ENCODE results near the gene CNTN5. TPM values are rescaled to one million over a fixed set of nuclear protein-coding genes. Genes with fewer than 3 reads are reported as not detected.

The CNTN5 gene
- total RNA-seq, 1 donor from 2014 or later, result 1.6 TPM

DNA sequence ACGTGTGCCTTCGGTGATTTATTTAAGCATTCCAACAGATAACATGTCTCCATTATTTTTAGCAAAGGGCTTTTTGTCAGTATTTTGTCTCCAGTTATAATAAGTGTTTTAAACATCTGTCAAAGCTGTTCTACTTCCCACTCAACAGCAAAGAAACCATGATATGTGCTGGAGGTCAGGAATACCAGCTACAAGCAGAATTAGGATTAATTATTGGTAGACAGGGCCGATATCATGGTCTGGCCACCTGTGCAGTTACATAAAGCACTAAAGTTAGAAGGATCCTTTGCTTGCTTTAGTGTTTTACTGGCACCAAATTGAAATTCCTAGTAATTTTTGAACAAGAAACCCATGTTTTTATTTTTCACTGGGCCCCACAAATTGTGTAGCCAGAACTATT lies 1075.1 kb downstream of the CNTN5 start:
- no peak for DNase-seq
- Mint-ChIP-seq H3K4me1 (ENCODE audit: low read depth, unreplicated experiment) (no peaks in the 10 kb centered on the region), H3K27me3 (ENCODE audit: unreplicated experiment) (no peaks in the 10 kb centered on the region), H3K4me3 (ENCODE audit: unreplicated experiment) (no peak overlapping the region), H3K9me3 (ENCODE audit: unreplicated experiment) (no peaks in the 10 kb centered on the region), H3K36me3 (ENCODE audit: unreplicated experiment) (no peaks in the 10 kb centered on the region), H3K27ac (ENCODE audit: unreplicated experiment) (no peak overlapping the region)
- TF ChIP-seq CTCF (IDR thresholded peaks at IDR 0.05; ENCODE audit: partially characterized antibody, unreplicated experiment), result no peak

GRCh38 chr11:100098560-100098959 lies 1077.8 kb downstream of the CNTN5 start:
- H3K4me3 Mint-ChIP-seq (ENCODE audit: unreplicated experiment), result no peak overlapping the region
- no peak for TF ChIP-seq CTCF (IDR thresholded peaks at IDR 0.05; ENCODE audit: partially characterized antibody, unreplicated experiment)

DNA sequence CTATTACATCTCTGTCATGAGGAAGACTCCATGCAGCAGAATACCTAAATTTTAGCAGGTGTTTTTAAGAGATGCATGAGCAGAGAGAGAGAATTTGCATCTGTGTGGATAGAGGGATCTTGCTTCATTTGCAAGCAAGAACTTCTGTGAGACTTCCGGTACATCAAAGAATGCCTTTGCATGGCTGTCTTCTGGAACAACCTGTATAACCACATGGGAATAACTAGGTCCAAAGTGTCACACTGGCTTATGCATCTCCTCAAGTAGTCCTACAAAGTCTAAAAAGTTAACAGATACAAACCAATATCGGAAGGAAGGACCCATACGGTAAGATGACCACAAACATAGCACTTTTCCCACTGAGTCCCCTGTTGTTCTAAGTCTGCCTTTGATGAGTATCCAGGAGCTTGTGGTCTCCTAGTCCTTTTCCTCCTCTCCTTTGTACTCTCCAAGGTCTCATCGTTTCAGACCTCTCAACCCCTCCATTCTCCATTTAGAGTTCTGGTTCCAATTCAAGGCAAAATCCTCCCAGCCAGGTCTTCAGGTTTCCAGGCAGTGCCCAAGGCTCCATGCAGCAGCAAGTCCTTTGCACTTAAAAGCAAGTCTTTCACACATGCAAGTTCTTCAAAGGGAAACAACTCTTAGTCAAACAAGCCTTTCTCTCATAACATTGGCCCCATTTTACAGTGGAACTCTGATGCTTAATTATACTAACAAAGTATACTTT lies 1084.7 kb downstream of the CNTN5 start:
- H3K27ac Mint-ChIP-seq (ENCODE audit: unreplicated experiment), result peak overlapping the region; percentile 3
- H3K4me3 Mint-ChIP-seq (ENCODE audit: unreplicated experiment), result no peak overlapping the region
- no peaks in the 10 kb centered on the region for H3K36me3 Mint-ChIP-seq (ENCODE audit: unreplicated experiment)
- H3K4me1 Mint-ChIP-seq (ENCODE audit: low read depth, unreplicated experiment), result peaks cover 3% of the 10 kb centered on the region
- H3K27me3 Mint-ChIP-seq (ENCODE audit: unreplicated experiment), result no peaks in the 10 kb centered on the region
- H3K9me3 Mint-ChIP-seq (ENCODE audit: unreplicated experiment), result no peaks in the 10 kb centered on the region
- DNase-seq, result no peak
- no peak for TF ChIP-seq CTCF (IDR thresholded peaks at IDR 0.05; ENCODE audit: partially characterized antibody, unreplicated experiment)

More at GRCh38 chr11:100098560-100098959, 1077.8 kb downstream of the CNTN5 start:
- Mint-ChIP-seq H3K36me3 (ENCODE audit: unreplicated experiment) (no peaks in the 10 kb centered on the region), H3K27ac (ENCODE audit: unreplicated experiment) (no peak overlapping the region), H3K27me3 (ENCODE audit: unreplicated experiment) (no peaks in the 10 kb centered on the region), H3K4me1 (ENCODE audit: low read depth, unreplicated experiment) (no peaks in the 10 kb centered on the region), H3K9me3 (ENCODE audit: unreplicated experiment) (no peaks in the 10 kb centered on the region)
- no peak for DNase-seq

DNA sequence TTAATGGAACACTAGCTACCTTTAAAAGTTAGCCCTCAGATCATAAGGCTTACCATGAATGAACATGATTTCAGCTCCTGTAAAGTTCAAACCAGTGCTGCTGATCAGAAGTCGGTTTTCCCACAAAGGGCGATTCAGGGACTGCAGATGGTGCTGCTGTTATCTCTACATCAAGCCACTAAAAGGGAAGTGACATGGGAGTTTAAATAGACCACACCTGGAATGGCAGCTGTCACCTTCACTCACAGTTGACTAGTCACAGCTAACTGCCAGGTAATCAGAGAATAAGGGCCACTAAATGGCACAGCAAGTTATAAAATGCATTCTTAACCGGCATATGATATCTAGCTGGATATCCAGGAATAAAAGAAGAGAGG lies 1085.2 kb downstream of the CNTN5 start:
- no peaks in the 10 kb centered on the region for H3K36me3 Mint-ChIP-seq (ENCODE audit: unreplicated experiment)
- H3K27ac Mint-ChIP-seq (ENCODE audit: unreplicated experiment), result no peak overlapping the region
- no peak for DNase-seq
- no peak for TF ChIP-seq CTCF (IDR thresholded peaks at IDR 0.05; ENCODE audit: partially characterized antibody, unreplicated experiment)
- no peaks in the 10 kb centered on the region for H3K27me3 Mint-ChIP-seq (ENCODE audit: unreplicated experiment)
- no peak overlapping the region for H3K4me3 Mint-ChIP-seq (ENCODE audit: unreplicated experiment)
- peaks cover 3% of the 10 kb centered on the region for H3K4me1 Mint-ChIP-seq (ENCODE audit: low read depth, unreplicated experiment)
- no peaks in the 10 kb centered on the region for H3K9me3 Mint-ChIP-seq (ENCODE audit: unreplicated experiment)

GRCh38 chr11:100119176-100119575 lies 1098.4 kb downstream of the CNTN5 start:
- H3K9me3 Mint-ChIP-seq (ENCODE audit: unreplicated experiment), result no peaks in the 10 kb centered on the region
- no peak overlapping the region for H3K27ac Mint-ChIP-seq (ENCODE audit: unreplicated experiment)
- TF ChIP-seq CTCF (IDR thresholded peaks at IDR 0.05; ENCODE audit: partially characterized antibody, unreplicated experiment), result no peak
- no peak for DNase-seq
- H3K4me3 Mint-ChIP-seq (ENCODE audit: unreplicated experiment), result no peak overlapping the region
- no peaks in the 10 kb centered on the region for H3K36me3 Mint-ChIP-seq (ENCODE audit: unreplicated experiment)
- no peaks in the 10 kb centered on the region for H3K27me3 Mint-ChIP-seq (ENCODE audit: unreplicated experiment)
- no peaks in the 10 kb centered on the region for H3K4me1 Mint-ChIP-seq (ENCODE audit: low read depth, unreplicated experiment)
